Upper lobe of left lung (tissue), 6 donors: ENCODE measurements around the gene PARVB. TPM values are rescaled to one million over a fixed set of nuclear protein-coding genes. Genes with fewer than 3 reads are reported as not detected.
"Not testable (repeated sequence)": the region's sequence is repeated elsewhere in the genome, so short reads cannot be mapped to it uniquely, and the experiment has no call there.

ENCODE experiments used
- ATAC-seq, 2 donors: fragments of 200-7000 bp; cut with Tn5 transposase; one replicate each; pipeline ENCODE4 v1.9.1; 2022; ENCODE audit warnings: mild to moderate bottlenecking in 2 of 2, moderate library complexity in 2 of 2; ENCODE audit not compliant: low FRiP score in 2 of 2
- DNase-seq, 2 donors: peaks; one replicate each; pipeline ENCODE4 v3.0.0-alpha.2; 2019 to 2020
- H3K27ac ChIP-seq, 4 donors: fragments of 200-600 bp; sonication (generic); one replicate each; pipeline ENCODE4 v1.5.1; 2016 to 2019
- H3K27me3 ChIP-seq, 4 donors: fragments of 200-600 bp; sonication (generic); one replicate each; pipeline ENCODE4 v1.5.1; 2017 to 2019
- H3K36me3 ChIP-seq, 4 donors: fragments of 200-600 bp; sonication (generic); one replicate each; pipeline ENCODE4 v1.5.1; 2016 to 2019
- H3K4me1 ChIP-seq, 4 donors: fragments of 200-600 bp; sonication (generic); one replicate each; pipeline ENCODE4 v1.5.1; 2018 to 2019
- H3K4me3 ChIP-seq, 4 donors: fragments of 200-600 bp; sonication (generic); one replicate each; pipeline ENCODE4 v1.5.1; 2017 to 2019; ENCODE audit warnings: mild to moderate bottlenecking in 2 of 4, moderate library complexity in 1 of 4
- H3K9me3 ChIP-seq, 4 donors: fragments of 200-600 bp; sonication (generic); one replicate each; pipeline ENCODE4 v1.5.1; 2018 to 2019
- CTCF ChIP-seq, 6 experiments: fragments of 450-650 bp in 4 of 6; fragments of 200-600 bp in 2 of 6; sonication (generic) in 2 of 6; IDR thresholded peaks; one replicate each; pipeline ENCODE4 v1.5.1; 2016 to 2019; ENCODE audit warnings: antibody characterized with exemption in 6 of 6
- EP300 ChIP-seq, 4 donors: sonication (generic); formaldehyde crosslinking; IDR thresholded peaks; one replicate each; pipeline ENCODE4 v1.5.1; 2017; ENCODE audit warnings: antibody characterized with exemption in 4 of 4, control low read depth in 2 of 4
- POLR2A ChIP-seq, 4 donors: fragments of 450-650 bp; IDR thresholded peaks; one replicate each; pipeline ENCODE4 v1.5.1; 2016 to 2017; ENCODE audit warnings: antibody characterized with exemption in 4 of 4, mild to moderate bottlenecking in 2 of 4
- POLR2AphosphoS5 ChIP-seq, 2 donors: sonication (generic); formaldehyde crosslinking; IDR thresholded peaks; one replicate each; pipeline ENCODE4 v1.5.1; 2017; ENCODE audit warnings: antibody characterized with exemption in 2 of 2
- WGBS, 2 donors: methylation state at CpG; one replicate each; pipeline ENCODE4 v1.1.5; 2017 to 2018; 5-methylcytosine and 5-hydroxymethylcytosine counted together
- total RNA-seq, 6 donors: library from RNA; depleted of rRNA in 4 of 6; stranded (reverse); fragments of >200 nt in 4 of 6; gene quantifications; one replicate each; pipeline versions ENCODE4 v1.1.0 to v1.2.1, GENCODE V29; 2016 to 2021
- donor health status: DM: no; HTN: no; CAD: no; lungs with moderate emphysema.
- donor health status: DM: no; HTN: yes; CAD: no; lungs with severe emphysema.

The PARVB gene
- total RNA-seq, 6 donors from 2014 or later = 14.5 to 56.1 (median 37.0) TPM

- no peaks in the 10 kb centered on the region for H3K9me3 ChIP-seq
- no peaks in the 10 kb centered on the region for H3K27me3 ChIP-seq
- peaks cover 0 to 8% (median under 1%) of the 10 kb centered on the region in 4 donors for H3K36me3 ChIP-seq
- H3K27ac ChIP-seq = no peak overlapping the region
- no peak overlapping the region for H3K4me3 ChIP-seq
- H3K4me1 ChIP-seq = peaks cover 0 to 5% (median 2%) of the 10 kb centered on the region in 4 donors
- DNase-seq (peak in 1 of 2 donors; percentile 61), ATAC-seq (no peak)
- no peak for TF ChIP-seq EP300 (IDR thresholded peaks at IDR 0.05)
- no peak for TF ChIP-seq POLR2AphosphoS5 (IDR thresholded peaks at IDR 0.05)
- TF ChIP-seq CTCF (IDR thresholded peaks at IDR 0.05) = no peak
- no peak for TF ChIP-seq POLR2A (IDR thresholded peaks at IDR 0.05)
- WGBS, 2 donors = 56 to 67% methylated on average over 14 of the region's 14 CpGs
Observed at GRCh38 chr22:44108806-44109385, 84.8 kb downstream of the PARVB start.

DNA sequence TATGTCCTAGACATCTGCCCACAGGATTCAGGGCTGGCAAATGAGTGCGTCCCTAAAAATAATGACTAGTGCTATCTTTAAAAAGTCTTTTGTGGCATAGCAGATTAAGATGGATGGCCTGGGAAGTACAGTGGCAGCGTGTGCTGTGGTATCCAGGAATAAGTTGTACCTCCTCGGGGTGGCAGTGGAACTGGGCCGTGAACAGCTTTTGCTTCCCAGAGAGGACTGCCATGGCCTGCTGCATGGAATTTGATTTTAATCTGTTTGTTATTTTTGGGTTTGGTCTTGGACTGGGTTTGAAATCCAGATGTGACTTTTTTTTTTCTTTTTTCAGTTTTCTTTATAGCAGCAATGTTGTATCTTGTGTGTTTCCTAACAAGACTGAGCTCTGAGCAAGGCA lies 85.3 kb downstream of the PARVB start:
- peaks cover 0 to 3% (median 0%) of the 10 kb centered on the region in 4 donors for H3K36me3 ChIP-seq
- H3K4me1 ChIP-seq = peaks cover 0 to 5% (median 2%) of the 10 kb centered on the region in 4 donors
- H3K27me3 ChIP-seq = no peaks in the 10 kb centered on the region
- no peak overlapping the region for H3K27ac ChIP-seq
- H3K4me3 ChIP-seq = no peak overlapping the region
- DNase-seq (no peak), ATAC-seq (no peak)
- H3K9me3 ChIP-seq = no peaks in the 10 kb centered on the region
- TF ChIP-seq EP300 (IDR thresholded peaks at IDR 0.05) (no peak), POLR2A (IDR thresholded peaks at IDR 0.05) (no peak), CTCF (IDR thresholded peaks at IDR 0.05) (no peak), POLR2AphosphoS5 (IDR thresholded peaks at IDR 0.05) (no peak)
- 72 to 84% methylated on average over 4 of the region's 4 CpGs for WGBS, 2 donors

DNA sequence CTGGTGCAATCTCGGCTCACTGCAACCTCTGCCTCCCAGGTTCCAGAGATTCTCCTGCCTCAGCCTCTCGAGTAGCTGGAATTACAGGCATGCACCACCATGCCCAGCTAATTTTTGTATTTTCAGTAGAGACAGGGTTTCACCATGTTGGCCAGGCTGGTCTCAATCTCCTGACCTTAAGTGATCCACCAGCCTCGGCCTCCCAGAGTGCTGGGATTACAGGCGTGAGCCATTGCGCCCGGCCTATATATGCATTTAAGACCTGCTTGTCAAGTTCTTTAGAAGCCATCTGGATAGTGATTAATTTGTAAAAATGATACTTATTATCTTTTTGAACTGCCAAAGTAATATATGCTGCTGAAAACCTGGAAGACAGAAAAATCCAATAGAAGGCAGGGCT lies 86.6 kb downstream of the PARVB start:
- H3K27ac ChIP-seq, H3K4me1 ChIP-seq, H3K9me3 ChIP-seq, H3K36me3 ChIP-seq, H3K4me3 ChIP-seq, H3K27me3 ChIP-seq, DNase-seq, ATAC-seq: not testable (repeated sequence)
- 95 to 98% methylated on average over 6 of the region's 6 CpGs for WGBS, 2 donors

DNA sequence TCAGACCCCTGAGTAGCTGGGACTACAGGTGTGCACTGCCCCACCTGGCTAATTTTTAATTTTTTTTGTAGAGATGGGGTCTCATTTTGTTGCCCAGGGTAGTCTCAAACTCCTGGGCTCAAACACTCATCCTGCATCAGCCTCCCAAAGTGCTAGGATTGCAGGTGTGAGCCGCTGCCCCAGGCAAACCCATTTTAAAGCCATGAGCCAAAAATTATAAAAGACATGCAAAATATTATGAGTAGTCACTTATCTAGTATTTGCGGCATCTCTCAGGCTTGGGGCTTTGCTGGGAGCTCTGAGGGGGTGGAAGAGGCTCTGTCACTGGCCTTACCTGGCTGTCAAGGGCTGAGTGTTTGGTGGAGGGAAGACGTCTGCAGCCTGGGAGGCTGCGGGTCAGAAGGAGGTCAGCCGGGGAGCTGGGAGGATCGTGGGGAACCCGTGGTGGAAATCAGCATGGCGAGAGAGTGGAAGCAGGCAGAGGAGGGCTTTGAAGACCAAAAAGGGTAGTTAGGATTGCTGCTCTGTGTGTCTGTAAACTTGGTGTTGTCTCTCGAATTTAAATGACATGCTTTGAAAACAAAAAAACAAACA lies 87.6 kb downstream of the PARVB start:
- WGBS, 2 donors = 84% methylated on average over 9 of the region's 9 CpGs
- Histone ChIP-seq H3K27me3 (no peaks in the 10 kb centered on the region), H3K36me3 (no peaks in the 10 kb centered on the region), H3K27ac (no peak overlapping the region), H3K4me3 (no peak overlapping the region), H3K4me1 (peaks cover 0 to 5% (median 2%) of the 10 kb centered on the region in 4 donors), H3K9me3 (no peaks in the 10 kb centered on the region)
- DNase-seq = no peak
- no peak for ATAC-seq
- TF ChIP-seq CTCF (IDR thresholded peaks at IDR 0.05) (no peak), POLR2AphosphoS5 (IDR thresholded peaks at IDR 0.05) (no peak), EP300 (IDR thresholded peaks at IDR 0.05) (no peak), POLR2A (IDR thresholded peaks at IDR 0.05) (no peak)

GRCh38 chr22:44112191-44112590 lies 88.1 kb downstream of the PARVB start:
- no peak overlapping the region for H3K27ac ChIP-seq
- H3K4me3 ChIP-seq = no peak overlapping the region
- DNase-seq (peak in 1 of 2 donors; percentile 38), ATAC-seq (peak in 1 of 2 donors; percentile 30)
- TF ChIP-seq EP300 (IDR thresholded peaks at IDR 0.05) = no peak
- no peak for TF ChIP-seq CTCF (IDR thresholded peaks at IDR 0.05)
- TF ChIP-seq POLR2A (IDR thresholded peaks at IDR 0.05) = no peak
- no peak for TF ChIP-seq POLR2AphosphoS5 (IDR thresholded peaks at IDR 0.05)
- WGBS, 2 donors = 94 to 95% methylated on average over 11 of the region's 11 CpGs
- H3K4me1 ChIP-seq = peaks cover 0 to 5% (median 2%) of the 10 kb centered on the region in 4 donors
- no peaks in the 10 kb centered on the region for H3K9me3 ChIP-seq
- no peaks in the 10 kb centered on the region for H3K36me3 ChIP-seq
- no peaks in the 10 kb centered on the region for H3K27me3 ChIP-seq
